PFSK-1 (cell line): ENCODE measurements around the gene VWA3A.

Experiments used
- POLR2AphosphoS5 ChIP-seq: IDR thresholded peaks from 2 replicates; pipeline ENCODE4 v1.6.1; 2012; ENCODE audit warnings: low read depth, mild to moderate bottlenecking, control low read depth, low read length, moderate library complexity
- SIN3A ChIP-seq: IDR thresholded peaks from 2 replicates; pipeline ENCODE4 v1.6.1; 2012; ENCODE audit warnings: mild to moderate bottlenecking, low read length, moderate library complexity, borderline replicate concordance; ENCODE audit not compliant: insufficient read depth
- TF ChIP-seq, protein P1 (sequence below), 2 experiments: IDR thresholded peaks; 2 replicates each; pipeline versions ENCODE4 v1.6.1 to v1.8.0; 2011 to 2012; ENCODE audit warnings: low read depth in 2 of 2, low read length in 2 of 2, control low read depth in 1 of 2, inconsistent platforms in 1 of 2, mild to moderate bottlenecking in 1 of 2, moderate library complexity in 1 of 2; ENCODE audit not compliant: insufficient read depth in 1 of 2

- no peak for TF ChIP-seq POLR2AphosphoS5
- no peak for TF ChIP-seq SIN3A
- TF ChIP-seq, protein P1, sequence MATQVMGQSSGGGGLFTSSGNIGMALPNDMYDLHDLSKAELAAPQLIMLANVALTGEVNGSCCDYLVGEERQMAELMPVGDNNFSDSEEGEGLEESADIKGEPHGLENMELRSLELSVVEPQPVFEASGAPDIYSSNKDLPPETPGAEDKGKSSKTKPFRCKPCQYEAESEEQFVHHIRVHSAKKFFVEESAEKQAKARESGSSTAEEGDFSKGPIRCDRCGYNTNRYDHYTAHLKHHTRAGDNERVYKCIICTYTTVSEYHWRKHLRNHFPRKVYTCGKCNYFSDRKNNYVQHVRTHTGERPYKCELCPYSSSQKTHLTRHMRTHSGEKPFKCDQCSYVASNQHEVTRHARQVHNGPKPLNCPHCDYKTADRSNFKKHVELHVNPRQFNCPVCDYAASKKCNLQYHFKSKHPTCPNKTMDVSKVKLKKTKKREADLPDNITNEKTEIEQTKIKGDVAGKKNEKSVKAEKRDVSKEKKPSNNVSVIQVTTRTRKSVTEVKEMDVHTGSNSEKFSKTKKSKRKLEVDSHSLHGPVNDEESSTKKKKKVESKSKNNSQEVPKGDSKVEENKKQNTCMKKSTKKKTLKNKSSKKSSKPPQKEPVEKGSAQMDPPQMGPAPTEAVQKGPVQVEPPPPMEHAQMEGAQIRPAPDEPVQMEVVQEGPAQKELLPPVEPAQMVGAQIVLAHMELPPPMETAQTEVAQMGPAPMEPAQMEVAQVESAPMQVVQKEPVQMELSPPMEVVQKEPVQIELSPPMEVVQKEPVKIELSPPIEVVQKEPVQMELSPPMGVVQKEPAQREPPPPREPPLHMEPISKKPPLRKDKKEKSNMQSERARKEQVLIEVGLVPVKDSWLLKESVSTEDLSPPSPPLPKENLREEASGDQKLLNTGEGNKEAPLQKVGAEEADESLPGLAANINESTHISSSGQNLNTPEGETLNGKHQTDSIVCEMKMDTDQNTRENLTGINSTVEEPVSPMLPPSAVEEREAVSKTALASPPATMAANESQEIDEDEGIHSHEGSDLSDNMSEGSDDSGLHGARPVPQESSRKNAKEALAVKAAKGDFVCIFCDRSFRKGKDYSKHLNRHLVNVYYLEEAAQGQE (IDR thresholded peaks at IDR 0.05; ENCODE audit: insufficient read depth in 1 of 2, low read depth in 2 of 2, low read length in 2 of 2): no peak
Measured at GRCh38 chr16:22130528-22130927, 38.2 kb downstream of the VWA3A start.
